ENCODE results near the gene BTBD2.

DNA sequence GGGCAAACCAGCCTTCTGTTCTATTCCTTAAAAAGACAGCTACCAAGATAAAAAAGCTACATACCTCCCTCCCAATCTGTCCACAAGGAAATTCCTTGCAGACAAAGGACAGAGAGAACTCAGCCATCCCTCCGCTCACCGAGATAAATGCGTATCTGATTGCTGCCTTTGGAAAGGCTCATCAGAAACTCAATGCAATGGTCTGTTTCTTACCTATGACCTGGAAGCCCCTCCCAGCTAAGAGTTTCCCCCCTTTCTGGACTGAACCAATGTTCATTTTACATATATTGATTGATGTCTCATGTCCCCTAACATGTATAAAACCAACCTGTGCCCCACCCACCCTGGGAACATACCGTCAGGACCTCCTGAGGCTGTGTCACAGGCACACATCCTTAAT lies 11.6 kb downstream of the BTBD2 start:
- TF ChIP-seq NFYA (IDR thresholded peaks at IDR 0.05; ENCODE audit: borderline replicate concordance, low read depth, low read length) (no peak), KLF5 (IDR thresholded peaks at IDR 0.05; ENCODE audit: partially characterized antibody) (no peak), MLLT1 (IDR thresholded peaks at IDR 0.05) (no peak), CTCF (IDR thresholded peaks at IDR 0.05 in 2 of 3, conservative IDR thresholded peaks at IDR 0.05 in 1 of 3; ENCODE audit: control insufficient read depth in 2 of 3, extremely low read depth in 1 of 3, insufficient read depth in 1 of 3, low read depth in 3 of 3, low read length in 3 of 3) (no peak)
